OCI-LY3 (cell line): ENCODE data around the gene MINK1.

Experiments
- EZH2phosphoT487 ChIP-seq: fragments of 200-600 bp; shearing (Covaris generic); IDR thresholded peaks from 2 replicates; pipeline ENCODE4 v1.6.1; 2018; ENCODE audit warnings: antibody characterized with exemption, mixed run types, low read depth
- TF ChIP-seq, protein P1 (sequence below): fragments of 200-600, 300-600 bp; sonication (generic); IDR thresholded peaks from 2 replicates; pipeline ENCODE4 v1.5.1; 2014; ENCODE audit warnings: antibody characterized with exemption, low read length, low read depth

DNA sequence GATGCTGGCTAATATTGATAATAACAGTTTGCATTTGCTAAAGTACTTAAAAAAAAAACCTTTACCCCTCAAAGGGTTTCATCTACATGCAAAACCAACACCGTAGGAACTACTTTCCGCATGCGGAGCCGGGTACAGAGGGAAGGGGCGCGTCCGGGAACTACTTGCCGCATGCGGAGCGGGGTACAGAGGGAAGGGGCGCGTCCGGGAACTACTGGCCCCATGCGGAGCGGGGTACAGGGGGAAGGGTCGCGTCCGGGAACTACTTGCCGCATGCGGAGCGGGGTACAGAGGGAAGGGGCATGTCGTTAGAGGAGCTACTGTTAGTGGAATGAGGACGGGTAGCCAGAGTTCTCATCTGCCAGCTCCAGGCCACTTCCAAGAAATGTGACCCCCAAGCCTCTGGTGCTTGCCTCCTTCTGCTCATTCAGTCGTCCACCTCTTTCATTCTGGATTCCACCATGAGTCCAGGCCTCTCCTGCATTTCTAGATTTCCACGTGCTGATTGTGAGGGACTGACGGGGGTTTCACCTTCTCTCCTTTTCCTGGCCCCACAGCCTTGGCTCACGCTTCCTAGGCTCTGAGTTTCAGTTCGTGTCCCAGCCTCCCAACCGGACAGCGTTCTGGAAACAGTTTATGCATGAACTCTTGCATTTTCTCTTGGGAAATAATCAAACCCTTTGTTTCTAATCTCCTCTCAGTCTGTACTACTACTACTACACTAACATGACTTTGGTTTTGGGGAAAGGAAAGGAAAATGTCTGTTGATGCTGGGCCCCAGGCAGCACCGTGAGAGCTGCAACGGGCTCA lies 26.9 kb downstream of the MINK1 start:
- TF ChIP-seq, protein P1, sequence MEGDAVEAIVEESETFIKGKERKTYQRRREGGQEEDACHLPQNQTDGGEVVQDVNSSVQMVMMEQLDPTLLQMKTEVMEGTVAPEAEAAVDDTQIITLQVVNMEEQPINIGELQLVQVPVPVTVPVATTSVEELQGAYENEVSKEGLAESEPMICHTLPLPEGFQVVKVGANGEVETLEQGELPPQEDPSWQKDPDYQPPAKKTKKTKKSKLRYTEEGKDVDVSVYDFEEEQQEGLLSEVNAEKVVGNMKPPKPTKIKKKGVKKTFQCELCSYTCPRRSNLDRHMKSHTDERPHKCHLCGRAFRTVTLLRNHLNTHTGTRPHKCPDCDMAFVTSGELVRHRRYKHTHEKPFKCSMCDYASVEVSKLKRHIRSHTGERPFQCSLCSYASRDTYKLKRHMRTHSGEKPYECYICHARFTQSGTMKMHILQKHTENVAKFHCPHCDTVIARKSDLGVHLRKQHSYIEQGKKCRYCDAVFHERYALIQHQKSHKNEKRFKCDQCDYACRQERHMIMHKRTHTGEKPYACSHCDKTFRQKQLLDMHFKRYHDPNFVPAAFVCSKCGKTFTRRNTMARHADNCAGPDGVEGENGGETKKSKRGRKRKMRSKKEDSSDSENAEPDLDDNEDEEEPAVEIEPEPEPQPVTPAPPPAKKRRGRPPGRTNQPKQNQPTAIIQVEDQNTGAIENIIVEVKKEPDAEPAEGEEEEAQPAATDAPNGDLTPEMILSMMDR: no peak
- no peak for TF ChIP-seq EZH2phosphoT487
